ENCODE results near the gene GPR173. TPM values are rescaled to one million over a fixed set of nuclear protein-coding genes. Genes with fewer than 3 reads are reported as not detected.

The GPR173 gene
- total and polyA plus RNA-seq, 9 of the 15 experiments (the other 6 are each of a cell fraction or from before 2014, with no cell fraction given): 0.01 TPM; not detected in 8

GRCh38 chrX:53095796-53096195, 47.2 kb downstream of the GPR173 start:
- ATAC-seq (no peak), DNase-seq (ENCODE audit: extremely low read depth in 1 of 4, low spot score in 3 of 4) (no peak), FAIRE-seq (no peak)
- H3K27me3 ChIP-seq (ENCODE audit: control insufficient read depth in 2 of 2, insufficient read depth in 2 of 2, low read length in 2 of 2): no peaks in the 10 kb centered on the region
- in situ Hi-C loops (cut with MboI): no loop called here
- no TSS peak for BruUV-seq (replicated peaks)
- H3K4me2 ChIP-seq (ENCODE audit: insufficient read depth, low read length): no peak overlapping the region
- no peaks in the 10 kb centered on the region for H3K9me1 ChIP-seq (ENCODE audit: control insufficient read depth, insufficient read depth, low read length)
- ChIA-PET CTCF (ENCODE audit: low intra/inter-chr PET ratio) (no interaction called here), POLR2A (no interaction called here)
- H3K27ac ChIP-seq (ENCODE audit: extremely low read depth, low read depth, low read length): no peak overlapping the region
- WGBS (ENCODE audit: insufficient coverage, low coverage, missing lambda C conversion rate): 63% methylated on average over 3 of the region's 3 CpGs
- intact Hi-C loops (cut with micrococcal nuclease): no loop called here
- no peak overlapping the region for H2AFZ ChIP-seq (ENCODE audit: low read depth, low read length)
- no peak for TF ChIP-seq MED1 (CRISPR knock-in tag; IDR thresholded peaks at IDR 0.05; ENCODE audit: borderline replicate concordance)
- TF ChIP-seq GABPB1 (CRISPR knock-in tag; IDR thresholded peaks at IDR 0.05): no peak
- TF ChIP-seq HMG20A (CRISPR knock-in tag; conservative IDR thresholded peaks at IDR 0.05): no peak
- no peak for TF ChIP-seq MECOM (CRISPR knock-in tag; IDR thresholded peaks at IDR 0.05)
- no peak for TF ChIP-seq KAT7 (CRISPR knock-in tag; IDR thresholded peaks at IDR 0.05; ENCODE audit: borderline replicate concordance)
- no peaks in the 10 kb centered on the region for H3K36me3 ChIP-seq (ENCODE audit: control insufficient read depth, insufficient read depth, low read length)
- H3K79me2 ChIP-seq (ENCODE audit: control insufficient read depth, insufficient read depth, low read length): peaks cover 2% of the 10 kb centered on the region; the same call in 2 of the 3 replicates
- H3K9ac ChIP-seq (ENCODE audit: insufficient read depth in 1 of 2, low read depth in 2 of 2, low read length in 2 of 2): no peak overlapping the region
- no peak overlapping the region for H3K4me3 ChIP-seq
- peaks cover 4 to 6% of the 10 kb centered on the region in 2 experiments; a peak in 2 of 5 replicates for H3K4me1 ChIP-seq (replicated peaks in 1 of 2; ENCODE audit: control insufficient read depth in 2 of 2, insufficient read depth in 2 of 2, low read length in 2 of 2)
- H3K9me3 ChIP-seq (replicated peaks; ENCODE audit: control insufficient read depth, insufficient read depth, low read depth, low read length): no peaks in the 10 kb centered on the region
- H4K20me1 ChIP-seq (replicated peaks; ENCODE audit: control insufficient read depth, insufficient read depth, low read length): no peaks in the 10 kb centered on the region

DNA sequence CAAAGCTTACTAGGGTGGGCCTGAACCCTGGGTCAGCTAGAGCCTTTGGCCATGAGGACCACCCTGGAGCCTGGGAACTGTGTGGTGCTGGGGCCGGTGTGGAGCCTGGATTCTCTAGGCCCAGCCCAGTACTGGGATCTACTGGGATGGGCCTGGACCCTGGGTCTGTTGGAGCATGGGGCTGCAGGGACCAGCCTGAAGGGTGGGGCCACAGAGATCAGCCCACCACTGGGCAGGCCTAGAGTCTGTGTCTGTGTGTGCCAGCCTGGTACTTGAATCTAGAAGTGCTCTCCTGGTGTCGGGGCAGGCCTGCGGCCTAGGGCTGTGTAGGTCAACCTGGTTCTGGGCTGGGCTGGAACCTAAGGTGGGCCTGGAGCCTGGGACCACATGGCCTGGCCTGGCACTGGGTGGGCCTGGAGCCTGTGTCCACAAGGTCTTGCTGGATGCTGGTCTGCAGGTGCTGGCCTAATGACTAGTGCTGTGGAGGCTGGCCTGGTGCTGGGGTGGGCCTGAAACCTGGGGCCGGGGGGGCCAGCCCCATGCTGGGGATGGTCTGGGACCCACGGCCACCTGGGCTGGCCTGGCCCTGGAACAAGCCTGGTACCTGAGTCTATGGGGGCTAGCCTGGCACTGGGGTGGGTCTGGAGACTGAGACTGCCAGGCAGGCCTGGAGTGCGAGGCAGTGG, 66.4 kb downstream of the GPR173 start:
- Histone ChIP-seq H3K36me3 (ENCODE audit: control insufficient read depth, insufficient read depth, low read length) (no peaks in the 10 kb centered on the region), H3K9me3 (replicated peaks; ENCODE audit: control insufficient read depth, insufficient read depth, low read depth, low read length) (no peaks in the 10 kb centered on the region), H4K20me1 (replicated peaks; ENCODE audit: control insufficient read depth, insufficient read depth, low read length) (no peaks in the 10 kb centered on the region; the same call in 1 of the 2 replicates), H3K4me1 (replicated peaks in 1 of 2; ENCODE audit: control insufficient read depth in 2 of 2, insufficient read depth in 2 of 2, low read length in 2 of 2) (peaks cover 0 to 5% of the 10 kb centered on the region in 2 experiments; a peak in 1 of 5 replicates), H2AFZ (ENCODE audit: low read depth, low read length) (no peak overlapping the region), H3K79me2 (ENCODE audit: control insufficient read depth, insufficient read depth, low read length) (no peaks in the 10 kb centered on the region), H3K4me2 (ENCODE audit: insufficient read depth, low read length) (no peak overlapping the region), H3K9me1 (ENCODE audit: control insufficient read depth, insufficient read depth, low read length) (no peaks in the 10 kb centered on the region), H3K4me3 (no peak overlapping the region), H3K27ac (ENCODE audit: extremely low read depth, low read depth, low read length) (no peak overlapping the region), H3K27me3 (ENCODE audit: control insufficient read depth in 2 of 2, insufficient read depth in 2 of 2, low read length in 2 of 2) (no peaks in the 10 kb centered on the region), H3K9ac (ENCODE audit: insufficient read depth in 1 of 2, low read depth in 2 of 2, low read length in 2 of 2) (no peak overlapping the region)
- FAIRE-seq (no peak), DNase-seq (ENCODE audit: extremely low read depth in 1 of 4, low spot score in 3 of 4) (no peak), ATAC-seq (no peak)
- 42% methylated on average over 6 of the region's 6 CpGs for WGBS (ENCODE audit: insufficient coverage, low coverage, missing lambda C conversion rate)
- BruUV-seq (replicated peaks): no TSS peak
- POLR2A ChIA-PET: no interaction called here
- CTCF ChIA-PET (ENCODE audit: low intra/inter-chr PET ratio): no interaction called here
- in situ Hi-C loops (cut with MboI): no loop called here
- intact Hi-C loops (cut with micrococcal nuclease): no loop called here
- TF ChIP-seq, protein P1, sequence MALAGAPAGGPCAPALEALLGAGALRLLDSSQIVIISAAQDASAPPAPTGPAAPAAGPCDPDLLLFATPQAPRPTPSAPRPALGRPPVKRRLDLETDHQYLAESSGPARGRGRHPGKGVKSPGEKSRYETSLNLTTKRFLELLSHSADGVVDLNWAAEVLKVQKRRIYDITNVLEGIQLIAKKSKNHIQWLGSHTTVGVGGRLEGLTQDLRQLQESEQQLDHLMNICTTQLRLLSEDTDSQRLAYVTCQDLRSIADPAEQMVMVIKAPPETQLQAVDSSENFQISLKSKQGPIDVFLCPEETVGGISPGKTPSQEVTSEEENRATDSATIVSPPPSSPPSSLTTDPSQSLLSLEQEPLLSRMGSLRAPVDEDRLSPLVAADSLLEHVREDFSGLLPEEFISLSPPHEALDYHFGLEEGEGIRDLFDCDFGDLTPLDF (CRISPR knock-in tag; IDR thresholded peaks at IDR 0.05): no peak
- TF ChIP-seq NR4A1 (CRISPR knock-in tag; IDR thresholded peaks at IDR 0.05): no peak
- no peak for TF ChIP-seq NR4A1 (tag; IDR thresholded peaks at IDR 0.05)
- no peak for TF ChIP-seq SREBF2 (CRISPR knock-in tag; IDR thresholded peaks at IDR 0.05)
- TF ChIP-seq RBM34 (IDR thresholded peaks at IDR 0.05; ENCODE audit: borderline replicate concordance, insufficient read depth, low read length): no peak
- TF ChIP-seq ELK1 (CRISPR knock-in tag; IDR thresholded peaks at IDR 0.05): no peak
- no peak for TF ChIP-seq ZNF184 (CRISPR knock-in tag; IDR thresholded peaks at IDR 0.05)
- no peak for TF ChIP-seq HCFC1 (IDR thresholded peaks at IDR 0.05; ENCODE audit: low read depth, low read length)
- TF ChIP-seq FOXA1 (IDR thresholded peaks at IDR 0.05; ENCODE audit: borderline replicate concordance): no peak

All from K562 (cell line).